GM18870 (cell line): ENCODE results near the gene NLK.
"Not testable (repeated sequence)": the region's sequence is repeated elsewhere in the genome, so short reads cannot be mapped to it uniquely, and the experiment has no call there.

ENCODE experiments used
- ATAC-seq: cut with Tn5 transposase; IDR thresholded peaks from one replicate; pipeline ENCODE4 v1.9.1; 2021; ENCODE audit warnings: moderate library complexity; ENCODE audit not compliant: unreplicated experiment

The NLK gene

GRCh38 chr17:28227316-28228108 lies 185.0 kb downstream of the NLK start:
- ATAC-seq, result no peak

GRCh38 chr17:28228109-28228840 lies 185.8 kb downstream of the NLK start:
- no peak for ATAC-seq

- no peak for ATAC-seq
Measured at GRCh38 chr17:28228986-28229729, 186.7 kb downstream of the NLK start.

GRCh38 chr17:28230011-28230410 lies 187.5 kb downstream of the NLK start:
- no peak for ATAC-seq

- ATAC-seq, result not testable (repeated sequence)
Measured at GRCh38 chr17:28230607-28231006, 188.1 kb downstream of the NLK start.

- ATAC-seq, result not testable (repeated sequence)
Measured at GRCh38 chr17:28231624-28232023, 189.1 kb downstream of the NLK start.

GRCh38 chr17:28232966-28233870 lies 190.7 kb downstream of the NLK start:
- ATAC-seq, result not testable (repeated sequence)

- not testable (repeated sequence) for ATAC-seq
Measured at GRCh38 chr17:28233872-28234856, 191.7 kb downstream of the NLK start.

GRCh38 chr17:28235066-28235700 lies 192.7 kb downstream of the NLK start:
- ATAC-seq, result not testable (repeated sequence)

GRCh38 chr17:28236033-28236653 lies 193.7 kb downstream of the NLK start:
- not testable (repeated sequence) for ATAC-seq

GRCh38 chr17:28238547-28239270 lies 196.2 kb downstream of the NLK start:
- not testable (repeated sequence) for ATAC-seq

- ATAC-seq, result no peak
Measured at GRCh38 chr17:28239271-28239624, 196.8 kb downstream of the NLK start.

- no peak for ATAC-seq
Measured at GRCh38 chr17:28240688-28241340, 198.3 kb downstream of the NLK start.

GRCh38 chr17:28242791-28243190 lies 200.3 kb downstream of the NLK start:
- no peak for ATAC-seq

- ATAC-seq, result not testable (repeated sequence)
Measured at GRCh38 chr17:28243268-28243667, 200.8 kb downstream of the NLK start.

- ATAC-seq, result no peak
Measured at GRCh38 chr17:28244446-28244845, 202.0 kb downstream of the NLK start.
